Upper lobe of right lung (tissue), 1 donor: ENCODE results near the gene LRRC25. TPM values are rescaled to one million over a fixed set of nuclear protein-coding genes. Genes with fewer than 3 reads are reported as not detected.

Source experiments
- ATAC-seq: fragments of 200-7000 bp; cut with Tn5 transposase; one replicate; pipeline ENCODE4 v1.9.1; 2020; ENCODE audit warnings: mild to moderate bottlenecking, moderate library complexity
- DNase-seq: peaks from one replicate; pipeline ENCODE4 v3.0.0-alpha.2; 2020
- H3K27ac ChIP-seq: fragments of 200-600 bp; one replicate; pipeline ENCODE4 v1.8.0; 2022
- H3K27me3 ChIP-seq: fragments of 200-600 bp; one replicate; pipeline ENCODE4 v1.8.0; 2022; ENCODE audit warnings: mild to moderate bottlenecking
- H3K36me3 ChIP-seq: fragments of 200-600 bp; one replicate; pipeline ENCODE4 v1.8.0; 2022
- H3K4me1 ChIP-seq: fragments of 200-600 bp; one replicate; pipeline ENCODE4 v1.8.0; 2022
- H3K4me3 ChIP-seq: fragments of 200-600 bp; one replicate; pipeline ENCODE4 v1.8.0; 2022; ENCODE audit warnings: mild to moderate bottlenecking
- H3K9me3 ChIP-seq: fragments of 200-600 bp; one replicate; pipeline ENCODE4 v1.8.0; 2022
- CTCF ChIP-seq: fragments of 200-600 bp; IDR thresholded peaks from one replicate; pipeline ENCODE4 v1.8.0; 2022; ENCODE audit warnings: antibody characterized with exemption
- intact Hi-C: fragments of 100-400 bp; cut with DNase I; formaldehyde crosslinking; loops from one replicate; pipeline ENCODE4 v1.11.0; 2022
- total RNA-seq: library from RNA; stranded (reverse); fragmentation: NEBNext Ultra II Directional; extraction: Animal tissue kit (Norgen Biotek cat#: 25700); gene quantifications from one replicate; pipeline ENCODE4 v1.2.1, GENCODE V29; 2021
- donor health status: DM: no; HTN: yes; CAD: no; lungs with severe emphysema.

The LRRC25 gene
- total RNA-seq, 1 donor from 2014 or later: 22.7 TPM

- Histone ChIP-seq H3K27ac (peak overlapping the region; percentile 63), H3K27me3 (no peaks in the 10 kb centered on the region), H3K4me1 (peaks cover 30% of the 10 kb centered on the region), H3K9me3 (no peaks in the 10 kb centered on the region), H3K36me3 (no peaks in the 10 kb centered on the region), H3K4me3 (peak overlapping the region; percentile 44)
- DNase-seq (peak; percentile 84), ATAC-seq (peak; percentile 69)
- intact Hi-C loops: no loop called here
- TF ChIP-seq CTCF: no peak
Measured at GRCh38 chr19:18428787-18429674, 31.6 kb upstream of the LRRC25 start.

- TF ChIP-seq CTCF: no peak
- Histone ChIP-seq H3K4me1 (peaks cover 30% of the 10 kb centered on the region), H3K4me3 (no peak overlapping the region), H3K27me3 (no peaks in the 10 kb centered on the region), H3K27ac (peak overlapping the region; percentile 63), H3K9me3 (no peaks in the 10 kb centered on the region), H3K36me3 (no peaks in the 10 kb centered on the region)
- intact Hi-C loops: no loop called here
- no peak for ATAC-seq
- DNase-seq: no peak
Measured at GRCh38 chr19:18428173-18428786, 30.9 kb upstream of the LRRC25 start.

GRCh38 chr19:18427743-18428113 is 30.3 kb upstream of the LRRC25 start:
- no peak for DNase-seq
- Histone ChIP-seq H3K27ac (no peak overlapping the region), H3K27me3 (no peaks in the 10 kb centered on the region), H3K36me3 (no peaks in the 10 kb centered on the region), H3K4me3 (no peak overlapping the region), H3K4me1 (peaks cover 25% of the 10 kb centered on the region), H3K9me3 (no peaks in the 10 kb centered on the region)
- intact Hi-C loops: no loop called here
- no peak for ATAC-seq
- TF ChIP-seq CTCF: no peak

- intact Hi-C loops: no loop called here
- Histone ChIP-seq H3K36me3 (no peaks in the 10 kb centered on the region), H3K27me3 (no peaks in the 10 kb centered on the region), H3K4me1 (peaks cover 25% of the 10 kb centered on the region), H3K4me3 (no peak overlapping the region), H3K27ac (no peak overlapping the region), H3K9me3 (no peaks in the 10 kb centered on the region)
- ATAC-seq: no peak
- no peak for TF ChIP-seq CTCF
- no peak for DNase-seq
Measured at GRCh38 chr19:18427080-18427742, 29.8 kb upstream of the LRRC25 start.

- H3K27ac ChIP-seq: no peak overlapping the region
Measured at GRCh38 chr19:18426416-18426767, 29.0 kb upstream of the LRRC25 start.

More at GRCh38 chr19:18426416-18426767, 29.0 kb upstream of the LRRC25 start:
- intact Hi-C loops: no loop called here
- Histone ChIP-seq H3K4me3 (no peak overlapping the region), H3K36me3 (no peaks in the 10 kb centered on the region), H3K9me3 (no peaks in the 10 kb centered on the region), H3K27me3 (no peaks in the 10 kb centered on the region), H3K4me1 (peaks cover 27% of the 10 kb centered on the region)
- TF ChIP-seq CTCF: no peak
- DNase-seq (no peak), ATAC-seq (no peak)
